HFF-Myc (cell line): ENCODE measurements around the gene INPP5E.
A peak's percentile ranks its signal among the peaks of the same experiment; 100 is the strongest.

ENCODE experiments used
- DNase-seq: peaks from one replicate; pipeline ENCODE4 v3.0.0-alpha.2; 2011; ENCODE audit warnings: low read depth; ENCODE audit errors: extremely low read depth
- H3K4me3 ChIP-seq: replicated peaks from 2 replicates; pipeline ENCODE4 v1.5.1; 2011; ENCODE audit warnings: low read depth, mild to moderate bottlenecking, control low read depth, low read length
- TF ChIP-seq, protein P1 (sequence below): IDR thresholded peaks from 2 replicates; pipeline ENCODE4 v1.5.1; 2012; ENCODE audit warnings: mild to moderate bottlenecking, low read depth, low read length, control low read depth; ENCODE audit errors: missing control alignments

The INPP5E gene

DNA sequence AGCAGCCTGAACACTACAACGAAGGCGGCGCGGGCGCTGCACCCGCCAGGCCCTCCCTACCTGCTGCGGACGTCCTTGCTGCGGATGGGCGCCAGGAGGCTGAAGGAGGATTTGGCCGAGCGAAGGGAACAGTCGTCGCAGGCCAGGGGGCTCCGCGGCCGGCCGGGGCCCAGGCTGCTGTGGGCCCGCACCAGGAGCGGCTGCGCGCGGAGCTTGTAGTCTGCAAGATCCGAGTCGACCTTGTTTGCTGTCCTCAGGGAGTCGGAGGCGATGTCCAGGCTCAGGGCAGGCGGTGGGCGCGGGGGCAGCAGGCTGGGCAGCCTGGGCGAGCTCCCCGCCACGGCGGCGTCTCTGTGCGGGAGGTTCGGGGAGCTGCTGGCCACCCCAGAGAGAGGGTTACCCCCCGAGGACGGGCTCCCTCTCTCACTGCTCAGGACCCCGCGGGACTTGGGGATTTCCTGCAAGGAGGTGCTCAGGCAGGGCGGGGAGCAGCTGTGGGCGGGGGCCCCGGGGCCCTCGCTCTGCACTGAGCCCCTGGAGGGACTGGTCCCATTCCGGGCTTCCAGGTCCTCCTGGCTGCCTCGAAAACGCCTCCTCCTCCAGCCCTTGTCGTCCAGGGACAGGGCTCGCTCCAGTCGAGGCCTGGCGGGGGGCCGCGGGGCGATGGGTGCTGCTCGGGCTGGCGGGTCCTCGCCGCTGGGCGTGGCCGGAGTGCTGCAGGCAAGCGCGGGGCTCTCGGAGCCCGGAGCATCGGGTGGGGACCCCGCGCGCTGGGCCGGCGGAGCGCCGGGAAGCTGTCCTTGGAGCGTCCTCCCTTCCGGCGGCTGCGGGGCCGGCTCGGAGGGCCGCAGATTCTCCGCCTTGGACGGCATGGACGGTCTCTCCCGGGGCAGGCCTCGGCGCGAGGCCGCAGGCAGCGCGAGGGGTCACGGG lies 831 bp downstream of the INPP5E start:
- DNase-seq, result no peak
- H3K4me3 ChIP-seq, result peak overlapping the region; percentile 79
- TF ChIP-seq, protein P1, sequence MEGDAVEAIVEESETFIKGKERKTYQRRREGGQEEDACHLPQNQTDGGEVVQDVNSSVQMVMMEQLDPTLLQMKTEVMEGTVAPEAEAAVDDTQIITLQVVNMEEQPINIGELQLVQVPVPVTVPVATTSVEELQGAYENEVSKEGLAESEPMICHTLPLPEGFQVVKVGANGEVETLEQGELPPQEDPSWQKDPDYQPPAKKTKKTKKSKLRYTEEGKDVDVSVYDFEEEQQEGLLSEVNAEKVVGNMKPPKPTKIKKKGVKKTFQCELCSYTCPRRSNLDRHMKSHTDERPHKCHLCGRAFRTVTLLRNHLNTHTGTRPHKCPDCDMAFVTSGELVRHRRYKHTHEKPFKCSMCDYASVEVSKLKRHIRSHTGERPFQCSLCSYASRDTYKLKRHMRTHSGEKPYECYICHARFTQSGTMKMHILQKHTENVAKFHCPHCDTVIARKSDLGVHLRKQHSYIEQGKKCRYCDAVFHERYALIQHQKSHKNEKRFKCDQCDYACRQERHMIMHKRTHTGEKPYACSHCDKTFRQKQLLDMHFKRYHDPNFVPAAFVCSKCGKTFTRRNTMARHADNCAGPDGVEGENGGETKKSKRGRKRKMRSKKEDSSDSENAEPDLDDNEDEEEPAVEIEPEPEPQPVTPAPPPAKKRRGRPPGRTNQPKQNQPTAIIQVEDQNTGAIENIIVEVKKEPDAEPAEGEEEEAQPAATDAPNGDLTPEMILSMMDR, result no peak

DNA sequence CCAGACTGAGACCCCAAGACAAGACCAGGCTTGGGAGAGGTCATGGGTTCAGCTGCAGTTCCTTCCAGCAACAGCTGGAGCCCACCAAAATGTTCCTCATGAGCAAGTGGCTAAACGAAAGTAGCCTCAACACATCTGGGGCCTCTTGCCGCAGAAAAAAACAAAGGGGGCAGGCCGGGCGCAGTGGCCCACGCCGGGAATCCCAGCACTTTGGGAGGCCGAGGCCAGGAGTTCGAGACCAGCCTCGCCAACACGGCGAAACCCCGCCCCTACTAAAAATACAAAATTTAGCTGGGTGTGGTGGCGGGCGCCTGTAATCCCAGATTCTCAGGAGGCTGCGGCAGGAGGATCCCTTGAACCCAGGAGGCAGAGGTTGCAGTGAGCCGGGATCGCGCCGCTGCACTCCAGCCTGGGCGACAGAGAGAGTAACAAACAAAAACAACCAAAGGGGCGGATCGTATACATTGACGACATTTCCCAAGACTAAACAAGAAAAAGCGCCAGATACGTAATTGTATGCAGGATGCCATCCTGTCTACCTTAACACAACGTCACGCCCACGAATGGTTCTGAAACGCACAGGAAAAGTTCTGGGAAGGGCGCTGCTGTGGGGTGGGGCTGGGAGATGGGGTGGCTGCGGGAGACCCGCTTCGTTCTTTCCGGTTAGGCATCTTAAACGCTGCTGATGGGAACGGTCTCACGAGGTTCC lies 1.7 kb downstream of the INPP5E start:
- TF ChIP-seq, protein P1, result no peak
- H3K4me3 ChIP-seq, result peak overlapping the region; percentile 79
- no peak for DNase-seq

DNA sequence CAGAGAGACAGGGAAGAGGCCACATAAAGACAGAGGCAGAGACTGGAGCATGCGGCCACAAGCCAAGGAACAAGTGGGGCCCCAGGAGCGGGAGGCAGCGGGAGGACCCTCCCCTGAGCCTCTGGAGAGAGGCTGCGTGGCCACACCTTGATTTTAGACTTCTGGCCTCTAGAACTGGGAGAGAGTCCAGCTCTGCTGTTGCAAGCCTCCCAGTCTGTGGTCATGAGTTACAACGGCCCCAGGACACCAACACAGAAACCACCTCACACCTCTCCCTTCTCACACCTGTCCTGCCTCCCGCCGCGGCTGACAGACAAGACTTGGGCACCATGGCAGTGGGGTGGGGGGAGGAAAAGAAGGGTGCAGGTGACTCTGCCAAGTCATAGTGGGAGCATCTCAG lies 2.2 kb downstream of the INPP5E start:
- H3K4me3 ChIP-seq, result peak overlapping the region; percentile 79
- TF ChIP-seq, protein P1, result no peak
- no peak for DNase-seq

DNA sequence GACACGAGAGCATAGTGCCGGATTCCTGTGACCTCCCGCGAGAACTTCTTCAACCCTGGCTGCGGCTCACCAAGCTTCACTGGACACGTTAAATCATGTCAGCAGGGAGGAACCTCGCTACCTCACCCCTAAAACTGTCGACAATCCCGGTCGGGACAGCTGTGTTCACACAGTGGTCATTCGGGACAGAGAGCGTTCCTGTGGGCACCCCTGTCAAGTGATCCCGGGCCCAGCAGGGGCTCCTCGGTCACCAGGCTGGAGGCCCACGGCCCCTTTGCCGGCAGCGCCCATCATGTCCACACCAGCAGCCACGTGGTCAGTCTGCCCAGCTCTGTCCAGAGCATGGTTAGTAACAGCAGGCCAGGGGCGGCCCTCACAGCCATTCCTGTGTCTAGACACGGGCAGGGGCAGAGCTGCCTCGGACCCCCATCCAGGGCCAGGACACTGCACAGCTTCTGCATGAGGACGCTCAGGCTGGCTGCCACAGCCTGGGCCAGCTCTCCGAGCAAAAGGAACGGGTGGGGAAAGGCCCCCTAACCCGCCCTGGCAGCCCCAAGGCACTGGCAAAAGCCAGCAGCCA lies 3.5 kb downstream of the INPP5E start:
- TF ChIP-seq, protein P1, result no peak
- H3K4me3 ChIP-seq, result no peak overlapping the region

DNA sequence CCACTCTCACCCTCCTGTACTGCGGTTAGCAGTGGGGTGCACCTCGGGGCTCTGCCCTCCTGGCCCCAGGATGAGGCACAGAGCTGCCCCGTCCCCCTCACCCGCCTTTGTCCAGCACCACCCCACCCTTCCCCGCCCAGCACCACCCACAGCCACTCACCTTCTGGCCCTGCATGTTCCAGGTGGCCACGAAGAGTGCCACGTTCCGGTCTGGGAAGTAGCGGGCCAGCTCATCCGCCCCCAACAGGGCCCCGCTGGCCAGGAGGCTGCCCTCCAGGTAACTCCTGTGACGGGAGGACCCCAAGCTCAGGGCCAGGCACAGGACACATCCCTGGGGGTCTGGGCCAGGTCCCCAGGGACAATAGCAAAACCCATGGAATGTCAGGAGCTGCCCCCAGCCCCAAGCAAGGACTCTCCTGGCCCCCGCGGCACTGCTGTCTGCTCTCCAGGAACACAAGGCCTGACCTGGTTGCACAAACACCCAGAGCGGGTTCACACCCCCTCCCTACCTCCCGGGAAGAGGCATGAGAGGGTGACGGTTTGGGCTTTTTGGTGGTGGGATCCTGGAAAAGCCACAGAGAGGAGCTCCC lies 5.0 kb downstream of the INPP5E start:
- TF ChIP-seq, protein P1, result no peak
- H3K4me3 ChIP-seq, result no peak overlapping the region
- DNase-seq, result no peak

More for the DNA sequence above, 3.5 kb downstream of the INPP5E start:
- no peak for DNase-seq

DNA sequence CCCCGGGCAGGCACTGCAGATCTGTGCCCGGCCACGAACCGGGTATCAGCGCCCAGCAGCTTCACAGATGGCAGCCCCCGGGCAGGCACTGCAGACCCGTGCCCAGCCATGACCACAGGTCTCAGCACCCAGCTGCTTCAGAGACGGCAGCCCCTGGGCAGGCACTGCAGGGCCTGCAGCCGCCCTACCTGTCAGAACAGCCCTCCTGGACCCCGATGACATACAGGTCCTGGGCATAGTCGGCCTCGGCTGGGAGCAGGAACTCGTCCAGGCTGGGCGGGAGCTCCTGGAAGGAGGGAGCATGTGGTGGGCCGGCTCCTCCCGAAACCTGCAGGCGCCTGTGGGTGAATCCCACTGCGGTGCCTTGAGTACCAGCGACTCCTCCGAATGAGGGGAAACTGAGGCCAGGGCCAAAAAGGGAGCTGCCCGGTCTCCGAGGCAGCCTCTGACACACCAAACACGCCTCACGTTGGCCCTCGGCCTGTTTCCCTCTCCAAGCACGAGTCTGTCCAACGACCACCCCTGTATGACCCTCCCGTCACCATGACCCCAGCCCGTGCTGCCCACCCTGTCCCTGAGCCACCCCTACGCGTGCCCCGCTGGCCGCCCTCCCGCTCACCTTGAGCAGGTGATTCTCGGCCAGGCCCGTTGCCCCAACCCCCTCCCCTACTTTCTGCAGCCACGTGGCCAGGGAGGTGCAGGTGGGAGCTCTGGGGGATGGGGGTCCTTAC lies 5.6 kb downstream of the INPP5E start:
- no peak overlapping the region for H3K4me3 ChIP-seq
- TF ChIP-seq, protein P1, result no peak
- no peak for DNase-seq
